ENCODE data around the gene TNIP3.

Gene TNIP3

DNA sequence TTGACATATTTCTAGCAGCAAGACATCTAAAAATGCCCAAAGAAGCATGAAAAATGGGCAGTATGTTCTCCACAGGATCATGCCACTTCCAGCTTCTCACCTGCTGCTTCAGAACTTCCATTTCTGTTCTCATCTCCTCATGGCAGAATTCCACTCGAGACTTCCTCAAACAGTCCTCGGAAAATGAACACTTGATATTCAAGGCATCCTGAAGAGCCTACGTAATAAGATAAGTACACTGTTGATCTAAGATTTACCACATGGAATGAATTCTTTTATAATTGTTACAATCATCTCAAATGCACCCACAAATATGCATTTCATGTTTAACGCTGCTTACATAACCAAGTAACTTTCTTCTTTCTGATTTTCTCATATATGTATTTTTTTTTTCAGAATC is 14.1 kb downstream of the TNIP3 start:
- Histone ChIP-seq H3K9me3 (ENCODE audit: low read depth, low read length) (no peaks in the 10 kb centered on the region), H3K4me3 (no peak overlapping the region), H3K36me3 (ENCODE audit: insufficient read depth, low read length) (no peaks in the 10 kb centered on the region), H3K9ac (ENCODE audit: insufficient read length) (no peak overlapping the region), H3K27ac (no peak overlapping the region)
- TF ChIP-seq EZH2 (IDR thresholded peaks at IDR 0.05) (no peak), FOXP2 (optimal IDR thresholded peaks at IDR 0.05; ENCODE audit: control extremely low read depth, extremely low read length, insufficient read depth) (no peak), POLR2AphosphoS5 (IDR thresholded peaks at IDR 0.05; ENCODE audit: borderline replicate concordance, low read depth, low read length) (no peak)
- DNase-seq (ENCODE audit: low read depth, low spot score): no peak

DNA sequence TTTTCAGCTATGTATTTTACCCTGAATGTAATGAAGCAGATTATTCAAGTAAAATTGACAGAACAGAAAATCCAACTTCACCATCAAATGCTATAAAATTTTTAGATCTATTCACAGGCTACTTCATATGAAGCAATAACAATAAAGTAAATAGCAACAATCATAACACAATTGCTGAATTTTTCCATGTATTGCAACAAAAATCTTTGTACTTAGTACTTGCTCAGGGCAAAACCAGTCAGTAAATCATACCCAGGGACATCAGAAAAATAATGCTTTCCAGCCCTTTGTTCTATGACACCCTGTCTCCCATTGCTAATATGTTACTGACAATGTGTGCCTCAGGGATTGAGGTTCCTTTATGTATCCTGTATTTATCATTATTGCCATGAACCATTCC is 15.5 kb downstream of the TNIP3 start:
- no peak overlapping the region for H3K4me3 ChIP-seq
- DNase-seq (ENCODE audit: low read depth, low spot score): no peak
- no peaks in the 10 kb centered on the region for H3K9me3 ChIP-seq (ENCODE audit: low read depth, low read length)
- H3K9ac ChIP-seq (ENCODE audit: insufficient read length): no peak overlapping the region
- no peak overlapping the region for H3K27ac ChIP-seq
- TF ChIP-seq POLR2AphosphoS5 (IDR thresholded peaks at IDR 0.05; ENCODE audit: borderline replicate concordance, low read depth, low read length): no peak
- TF ChIP-seq FOXP2 (optimal IDR thresholded peaks at IDR 0.05; ENCODE audit: control extremely low read depth, extremely low read length, insufficient read depth): no peak
- no peak for TF ChIP-seq EZH2 (IDR thresholded peaks at IDR 0.05)
- H3K36me3 ChIP-seq (ENCODE audit: insufficient read depth, low read length): no peaks in the 10 kb centered on the region

DNA sequence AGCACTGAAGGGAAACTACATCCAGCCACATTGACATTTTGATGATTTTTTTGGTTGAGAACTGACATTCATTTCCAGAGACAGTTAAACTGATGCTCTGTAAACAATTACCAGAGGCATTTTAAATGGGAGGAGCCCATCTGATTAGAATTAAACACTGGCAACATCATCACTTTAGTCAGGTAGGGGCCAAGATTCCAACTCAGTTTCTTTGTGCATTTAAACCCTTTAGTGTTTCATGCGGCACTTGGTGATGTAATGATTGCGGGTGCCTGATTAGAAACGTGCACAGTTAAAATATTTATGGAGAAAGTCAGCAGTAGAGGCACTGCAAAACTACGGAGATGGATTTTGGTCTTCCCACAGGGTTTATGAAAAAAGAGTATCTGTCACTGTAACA is 16.1 kb downstream of the TNIP3 start:
- Histone ChIP-seq H3K9ac (ENCODE audit: insufficient read length) (no peak overlapping the region), H3K27ac (no peak overlapping the region), H3K36me3 (ENCODE audit: insufficient read depth, low read length) (no peaks in the 10 kb centered on the region), H3K4me3 (no peak overlapping the region), H3K9me3 (ENCODE audit: low read depth, low read length) (no peaks in the 10 kb centered on the region)
- no peak for DNase-seq (ENCODE audit: low read depth, low spot score)
- TF ChIP-seq POLR2AphosphoS5 (IDR thresholded peaks at IDR 0.05; ENCODE audit: borderline replicate concordance, low read depth, low read length) (no peak), EZH2 (IDR thresholded peaks at IDR 0.05) (no peak), FOXP2 (optimal IDR thresholded peaks at IDR 0.05; ENCODE audit: control extremely low read depth, extremely low read length, insufficient read depth) (no peak)

DNA sequence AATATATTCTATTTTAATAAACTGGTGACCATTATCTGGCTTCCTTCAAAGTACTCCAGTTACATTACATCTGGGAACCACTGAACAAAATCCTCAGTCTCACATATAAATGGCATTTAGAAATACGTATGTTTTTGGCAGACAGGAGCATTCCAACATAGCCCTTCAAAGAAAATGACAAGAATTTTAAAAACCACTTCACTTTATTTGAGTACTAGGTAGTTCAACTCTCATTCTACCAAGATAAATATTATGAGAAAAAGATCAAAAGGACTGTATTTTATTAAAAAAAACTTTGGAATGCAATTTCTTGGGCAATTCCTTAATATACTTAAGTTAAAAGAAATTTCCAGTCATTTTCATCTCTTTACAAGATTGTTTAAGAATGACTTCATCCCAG is 17.6 kb downstream of the TNIP3 start:
- no peak for TF ChIP-seq EZH2 (IDR thresholded peaks at IDR 0.05)
- Histone ChIP-seq H3K36me3 (ENCODE audit: insufficient read depth, low read length) (no peaks in the 10 kb centered on the region), H3K4me3 (no peak overlapping the region), H3K9ac (ENCODE audit: insufficient read length) (no peak overlapping the region), H3K27ac (no peak overlapping the region), H3K9me3 (ENCODE audit: low read depth, low read length) (no peaks in the 10 kb centered on the region)
- DNase-seq (ENCODE audit: low read depth, low spot score): no peak

GRCh38 chr4:121145430-121145829 is 18.7 kb downstream of the TNIP3 start:
- H3K4me3 ChIP-seq: no peak overlapping the region

DNA sequence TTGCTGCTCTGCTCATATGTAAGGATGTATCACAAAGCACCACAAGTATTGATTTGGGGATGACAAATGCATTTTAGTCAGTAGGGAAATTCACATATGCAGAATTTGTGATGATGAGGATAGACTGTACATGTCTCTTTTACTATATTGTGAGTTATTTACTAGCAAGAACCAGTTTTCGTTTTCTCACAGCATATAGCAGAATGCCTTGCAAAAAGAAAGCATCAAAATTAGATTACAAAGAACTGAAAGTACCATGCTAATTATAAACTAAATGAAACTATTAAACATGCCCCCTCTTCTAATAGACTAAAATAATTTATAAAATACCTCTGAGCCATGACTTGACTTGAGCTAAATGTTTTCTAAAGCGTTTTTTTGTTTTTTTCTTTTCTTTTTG is 20.1 kb downstream of the TNIP3 start:
- Histone ChIP-seq H3K27ac (no peak overlapping the region), H3K9ac (ENCODE audit: insufficient read length) (no peak overlapping the region), H3K4me3 (no peak overlapping the region), H3K9me3 (ENCODE audit: low read depth, low read length) (no peaks in the 10 kb centered on the region), H3K36me3 (ENCODE audit: insufficient read depth, low read length) (no peaks in the 10 kb centered on the region)
- no peak for DNase-seq (ENCODE audit: low read depth, low spot score)
- TF ChIP-seq EZH2 (IDR thresholded peaks at IDR 0.05): no peak
- no peak for TF ChIP-seq POLR2AphosphoS5 (IDR thresholded peaks at IDR 0.05; ENCODE audit: borderline replicate concordance, low read depth, low read length)
- no peak for TF ChIP-seq FOXP2 (optimal IDR thresholded peaks at IDR 0.05; ENCODE audit: control extremely low read depth, extremely low read length, insufficient read depth)

More at GRCh38 chr4:121145430-121145829, 18.7 kb downstream of the TNIP3 start:
- DNase-seq (ENCODE audit: low read depth, low spot score): no peak
- TF ChIP-seq FOXP2 (optimal IDR thresholded peaks at IDR 0.05; ENCODE audit: control extremely low read depth, extremely low read length, insufficient read depth) (no peak), POLR2AphosphoS5 (IDR thresholded peaks at IDR 0.05; ENCODE audit: borderline replicate concordance, low read depth, low read length) (no peak), EZH2 (IDR thresholded peaks at IDR 0.05) (no peak)
- H3K9me3 ChIP-seq (ENCODE audit: low read depth, low read length): no peaks in the 10 kb centered on the region
- H3K36me3 ChIP-seq (ENCODE audit: insufficient read depth, low read length): no peaks in the 10 kb centered on the region
- no peak overlapping the region for H3K27ac ChIP-seq
- H3K9ac ChIP-seq (ENCODE audit: insufficient read length): no peak overlapping the region

- no peak for DNase-seq (ENCODE audit: low read depth, low spot score)
- TF ChIP-seq EZH2 (IDR thresholded peaks at IDR 0.05) (no peak), FOXP2 (optimal IDR thresholded peaks at IDR 0.05; ENCODE audit: control extremely low read depth, extremely low read length, insufficient read depth) (no peak), POLR2AphosphoS5 (IDR thresholded peaks at IDR 0.05; ENCODE audit: borderline replicate concordance, low read depth, low read length) (no peak)
- Histone ChIP-seq H3K4me3 (no peak overlapping the region), H3K9me3 (ENCODE audit: low read depth, low read length) (no peaks in the 10 kb centered on the region), H3K9ac (ENCODE audit: insufficient read length) (no peak overlapping the region), H3K36me3 (ENCODE audit: insufficient read depth, low read length) (no peaks in the 10 kb centered on the region), H3K27ac (no peak overlapping the region)
Observed at GRCh38 chr4:121143131-121143530, 21.0 kb downstream of the TNIP3 start.

- Histone ChIP-seq H3K27ac (no peak overlapping the region), H3K9me3 (ENCODE audit: low read depth, low read length) (no peaks in the 10 kb centered on the region), H3K9ac (ENCODE audit: insufficient read length) (no peak overlapping the region), H3K4me3 (no peak overlapping the region), H3K36me3 (ENCODE audit: insufficient read depth, low read length) (no peaks in the 10 kb centered on the region)
- DNase-seq (ENCODE audit: low read depth, low spot score): no peak
- no peak for TF ChIP-seq EZH2 (IDR thresholded peaks at IDR 0.05)
Observed at GRCh38 chr4:121140716-121141460, 23.2 kb downstream of the TNIP3 start.

- Histone ChIP-seq H3K36me3 (ENCODE audit: insufficient read depth, low read length) (no peaks in the 10 kb centered on the region), H3K4me3 (no peak overlapping the region), H3K9ac (ENCODE audit: insufficient read length) (no peak overlapping the region), H3K27ac (no peak overlapping the region), H3K9me3 (ENCODE audit: low read depth, low read length) (no peaks in the 10 kb centered on the region)
- DNase-seq (ENCODE audit: low read depth, low spot score): no peak
- TF ChIP-seq FOXP2 (optimal IDR thresholded peaks at IDR 0.05; ENCODE audit: control extremely low read depth, extremely low read length, insufficient read depth) (no peak), POLR2AphosphoS5 (IDR thresholded peaks at IDR 0.05; ENCODE audit: borderline replicate concordance, low read depth, low read length) (no peak), EZH2 (IDR thresholded peaks at IDR 0.05) (no peak)
Observed at GRCh38 chr4:121139533-121140222, 24.4 kb downstream of the TNIP3 start.

All from SK-N-MC (cell line).